Measurements from ENCODE around the gene PHTF2.

PHTF2 gene

GRCh38 chr7:77797734-77798393 is 709 bp upstream of the PHTF2 start:
- peaks cover 4 to 40% (median 24%) of the 10 kb centered on the region in 11 experiments; a peak in 18 of 22 replicates for H4K20me1 ChIP-seq
- H3K4me3 ChIP-seq: peak overlapping the region; percentile 76 to 93 (median 89)
- TF ChIP-seq Cebpa-rat (IDR thresholded peaks at IDR 0.05): no peak
- peaks cover 7 to 34% (median 20%) of the 10 kb centered on the region in 11 experiments; a peak in 18 of 22 replicates for H3K36me3 ChIP-seq
- H3K4me2 ChIP-seq: peak overlapping the region; percentile 79 to 98 (median 93)
- no peaks in the 10 kb centered on the region for H3K27me3 ChIP-seq
- peak overlapping the region; percentile 81 to 95 (median 89) for H3K27ac ChIP-seq
- peaks cover 29 to 69% (median 37%) of the 10 kb centered on the region in 10 experiments for H3K4me1 ChIP-seq
- H3K9me3 ChIP-seq (replicated peaks in 1 of 11): no peaks in the 10 kb centered on the region
- H3K9ac ChIP-seq: peak overlapping the region; percentile 85 to 96 (median 92)

GRCh38 chr7:77799078-77799964 is 748 bp downstream of the PHTF2 start:
- TF ChIP-seq Cebpa-rat (IDR thresholded peaks at IDR 0.05): no peak
- H3K27me3 ChIP-seq: no peaks in the 10 kb centered on the region
- peak overlapping the region; percentile 85 to 96 (median 93) for H3K9ac ChIP-seq
- peak overlapping the region; percentile 76 to 93 (median 89) for H3K4me3 ChIP-seq
- H4K20me1 ChIP-seq: peaks cover 4 to 35% (median 22%) of the 10 kb centered on the region in 11 experiments; a peak in 17 of 22 replicates
- peaks cover 0 to 6% (median 4%) of the 10 kb centered on the region in 11 experiments; a peak in 17 of 22 replicates for H3K9me3 ChIP-seq (replicated peaks in 1 of 11)
- H3K4me2 ChIP-seq: peak overlapping the region; percentile 68 to 93 (median 85)
- H3K4me1 ChIP-seq: peaks cover 37 to 76% (median 44%) of the 10 kb centered on the region in 10 experiments
- H3K27ac ChIP-seq: peak overlapping the region; percentile 83 to 95 (median 89)
- peaks cover 0 to 20% (median 10%) of the 10 kb centered on the region in 11 experiments; a peak in 16 of 22 replicates for H3K36me3 ChIP-seq

GRCh38 chr7:77800158-77800557 is 1.6 kb downstream of the PHTF2 start:
- Histone ChIP-seq H3K4me3 (peak overlapping the region; percentile 76 to 93 (median 89); a peak in 19 of 20 replicates), H3K4me2 (peak overlapping the region; percentile 68 to 93 (median 85)), H3K4me1 (peaks cover 33 to 70% (median 44%) of the 10 kb centered on the region in 10 experiments), H4K20me1 (peaks cover 4 to 27% (median 16%) of the 10 kb centered on the region in 11 experiments; a peak in 16 of 22 replicates), H3K9me3 (replicated peaks in 1 of 11) (peaks cover 2 to 14% (median 12%) of the 10 kb centered on the region in 11 experiments; a peak in 20 of 22 replicates), H3K27ac (peak overlapping the region in 4 of 11 experiments; percentile 86 to 95 (median 91); a peak in 4 of 22 replicates), H3K9ac (peak overlapping the region; percentile 31 to 96 (median 93); a peak in 13 of 22 replicates), H3K36me3 (peaks cover 0 to 12% (median 2%) of the 10 kb centered on the region in 11 experiments; a peak in 12 of 22 replicates), H3K27me3 (no peaks in the 10 kb centered on the region)
- no peak for TF ChIP-seq Cebpa-rat (IDR thresholded peaks at IDR 0.05)

GRCh38 chr7:77800730-77801129 is 2.2 kb downstream of the PHTF2 start:
- H3K9ac ChIP-seq: no peak overlapping the region
- H3K9me3 ChIP-seq (replicated peaks in 1 of 11): peaks cover 8 to 20% (median 18%) of the 10 kb centered on the region in 11 experiments
- H3K4me3 ChIP-seq: peak overlapping the region in 2 of 10 experiments; percentile 78 to 83; a peak in 2 of 20 replicates
- H3K4me2 ChIP-seq: peak overlapping the region; percentile 68 to 93 (median 85); a peak in 19 of 22 replicates
- peaks cover 0 to 10% (median 3%) of the 10 kb centered on the region in 11 experiments; a peak in 15 of 22 replicates for H3K36me3 ChIP-seq
- peaks cover 33 to 66% (median 44%) of the 10 kb centered on the region in 10 experiments for H3K4me1 ChIP-seq
- peaks cover 4 to 24% (median 14%) of the 10 kb centered on the region in 11 experiments; a peak in 14 of 22 replicates for H4K20me1 ChIP-seq
- H3K27me3 ChIP-seq: no peaks in the 10 kb centered on the region
- no peak overlapping the region for H3K27ac ChIP-seq
- no peak for TF ChIP-seq Cebpa-rat (IDR thresholded peaks at IDR 0.05)

- no peak overlapping the region for H3K4me3 ChIP-seq
These were observed 4.2 kb downstream of the PHTF2 start for GRCh38 chr7:77802557-77803405.

GRCh38 chr7:77806425-77806824 is 7.9 kb downstream of the PHTF2 start:
- Histone ChIP-seq H3K4me2 (no peak overlapping the region), H3K27ac (no peak overlapping the region), H3K27me3 (no peaks in the 10 kb centered on the region), H3K4me1 (peaks cover 11 to 29% (median 14%) of the 10 kb centered on the region in 10 experiments; a peak in 19 of 20 replicates), H3K9me3 (replicated peaks in 1 of 11) (peaks cover 56 to 75% (median 67%) of the 10 kb centered on the region in 11 experiments), H3K36me3 (peaks cover 5 to 53% (median 30%) of the 10 kb centered on the region in 11 experiments; a peak in 21 of 22 replicates), H3K9ac (no peak overlapping the region), H4K20me1 (peaks cover 0 to 9% (median 0%) of the 10 kb centered on the region in 11 experiments; a peak in 2 of 22 replicates), H3K4me3 (no peak overlapping the region; a peak in 1 of 20 replicates)
- no peak for TF ChIP-seq Cebpa-rat (IDR thresholded peaks at IDR 0.05)

More at GRCh38 chr7:77802557-77803405, 4.2 kb downstream of the PHTF2 start:
- H3K9ac ChIP-seq: no peak overlapping the region
- no peak for TF ChIP-seq Cebpa-rat (IDR thresholded peaks at IDR 0.05)
- peaks cover 29 to 40% (median 38%) of the 10 kb centered on the region in 11 experiments for H3K9me3 ChIP-seq (replicated peaks in 1 of 11)
- peak overlapping the region in 2 of 11 experiments; percentile 8 to 18; a peak in 1 of 22 replicates for H3K27ac ChIP-seq
- H3K4me1 ChIP-seq: peaks cover 20 to 49% (median 29%) of the 10 kb centered on the region in 10 experiments
- H4K20me1 ChIP-seq: peaks cover 0 to 9% (median 0%) of the 10 kb centered on the region in 11 experiments; a peak in 4 of 22 replicates
- no peaks in the 10 kb centered on the region for H3K27me3 ChIP-seq
- H3K4me2 ChIP-seq: peak overlapping the region; percentile 29 to 79 (median 43); a peak in 20 of 22 replicates
- H3K36me3 ChIP-seq: peaks cover 5 to 28% (median 12%) of the 10 kb centered on the region in 11 experiments; a peak in 18 of 22 replicates

GRCh38 chr7:77808517-77808916 is 9.9 kb downstream of the PHTF2 start:
- no peak for TF ChIP-seq Cebpa-rat (IDR thresholded peaks at IDR 0.05)
- Histone ChIP-seq H3K4me3 (no peak overlapping the region), H3K4me1 (peaks cover 0 to 31% (median 2%) of the 10 kb centered on the region in 10 experiments; a peak in 10 of 20 replicates), H3K36me3 (peaks cover 5 to 53% (median 30%) of the 10 kb centered on the region in 11 experiments; a peak in 21 of 22 replicates), H3K4me2 (no peak overlapping the region), H3K9me3 (replicated peaks in 1 of 11) (peaks cover 56 to 75% (median 67%) of the 10 kb centered on the region in 11 experiments), H3K27me3 (no peaks in the 10 kb centered on the region), H3K27ac (no peak overlapping the region), H3K9ac (no peak overlapping the region), H4K20me1 (peaks cover 0 to 8% (median 0%) of the 10 kb centered on the region in 11 experiments; a peak in 1 of 22 replicates)
